Stomach (tissue), 9 donors: ENCODE results near the gene ZNF688. TPM values are rescaled to one million over a fixed set of nuclear protein-coding genes. Genes with fewer than 3 reads are reported as not detected.
"Not testable (repeated sequence)": the region's sequence is repeated elsewhere in the genome, so short reads cannot be mapped to it uniquely, and the experiment has no call there.

Source experiments
- DNase-seq, 2 donors: peaks; one replicate each; pipeline versions ENCODE4 v3.0.0 to v3.0.0-alpha.2; 2013 to 2019
- H3K27ac ChIP-seq, 5 donors: fragments of 200-600 bp in 4 of 5; sonication (generic) in 4 of 5; one replicate each; pipeline ENCODE4 v1.5.1; 2013 to 2019; ENCODE audit warnings: mild to moderate bottlenecking in 1 of 5, moderate library complexity in 1 of 5
- H3K27me3 ChIP-seq, 3 donors: fragments of 200-600 bp; sonication (generic); one replicate each; pipeline ENCODE4 v1.5.1; 2017 to 2019; ENCODE audit warnings: mixed run types in 1 of 3
- H3K36me3 ChIP-seq, 4 donors: fragments of 200-600 bp; sonication (generic); 1 replicate in 3 of 4; 2 replicates in 1 of 4; pipeline ENCODE4 v1.5.1; 2016 to 2019
- H3K4me1 ChIP-seq, 4 donors: fragments of 200-600 bp; sonication (generic); one replicate each; pipeline ENCODE4 v1.5.1; 2016 to 2019
- H3K4me3 ChIP-seq, 4 donors: fragments of 200-600 bp; sonication (generic) in 3 of 4; one replicate each; pipeline ENCODE4 v1.5.1; 2016 to 2019; ENCODE audit warnings: mild to moderate bottlenecking in 1 of 4
- H3K9me3 ChIP-seq, 4 donors: fragments of 200-600 bp; sonication (generic); one replicate each; pipeline ENCODE4 v1.5.1; 2016 to 2019
- CTCF ChIP-seq, 7 experiments: fragments of 450-650 bp in 4 of 7; fragments of 200-600 bp in 3 of 7; sonication (generic) in 3 of 7; IDR thresholded peaks; one replicate each; pipeline ENCODE4 v1.5.1; 2016 to 2019; ENCODE audit warnings: antibody characterized with exemption in 7 of 7, control low read depth in 2 of 7, mild to moderate bottlenecking in 1 of 7
- EP300 ChIP-seq: sonication (generic); formaldehyde crosslinking; IDR thresholded peaks from one replicate; pipeline ENCODE4 v1.6.1; 2017; ENCODE audit warnings: antibody characterized with exemption
- POLR2A ChIP-seq, 4 donors: fragments of 450-650 bp; IDR thresholded peaks; one replicate each; pipeline ENCODE4 v1.6.1; 2016; ENCODE audit warnings: antibody characterized with exemption in 4 of 4, control low read depth in 2 of 4, mild to moderate bottlenecking in 1 of 4, moderate library complexity in 1 of 4
- POLR2AphosphoS5 ChIP-seq, 3 donors: sonication (generic); formaldehyde crosslinking; IDR thresholded peaks; one replicate each; pipeline ENCODE4 v1.6.1; 2016; ENCODE audit warnings: antibody characterized with exemption in 3 of 3
- WGBS, 5 donors: extraction: QIAGEN DNeasy Blood & Tissue Kit in 3 of 5; methylation state at CpG; one replicate each; pipeline versions ENCODE4 v1.1.5 to v1.1.7; 2013 to 2018; 5-methylcytosine and 5-hydroxymethylcytosine counted together
- intact Hi-C: fragments of 100-400 bp; cut with DNase I; formaldehyde crosslinking; loops from one replicate; pipeline ENCODE4 v1.15.1; 2023; ENCODE audit warnings: low total_unique reads
- polyA plus RNA-seq, 3 donors: library from polyadenylated mRNA; stranded (reverse); fragments of 200-250 nt; gene quantifications; one replicate each; pipeline ENCODE4 v1.2.3, GENCODE V29; 2013
- small RNA-seq, 4 donors: library from RNA; depleted of rRNA; stranded (forward); fragments of <200 nt; gene quantifications; one replicate each; pipeline ENCODE3, GENCODE V24; 2016
- total RNA-seq, 5 donors: library from RNA; depleted of rRNA; stranded (reverse); fragments of >200 nt; gene quantifications; one replicate each; pipeline versions ENCODE4 v1.1.0 to v1.2.3, GENCODE V29; 2014 to 2016
- donor health status: healthy with polysubstance abuse.
- donor health status: Bipolar disorder and iron deficiency.
- donor health status: healthy.

Gene ZNF688
- total and polyA plus RNA-seq, 8 donors, result 9.4 to 123 (median 22.0) TPM

- Histone ChIP-seq H3K4me3 (no peak overlapping the region), H3K9me3 (no peaks in the 10 kb centered on the region), H3K27ac (peak overlapping the region in 1 of 5 donors; percentile 42), H3K27me3 (no peaks in the 10 kb centered on the region), H3K4me1 (peaks cover 15 to 47% (median 35%) of the 10 kb centered on the region in 4 donors), H3K36me3 (peaks cover 0 to 27% (median 11%) of the 10 kb centered on the region in 4 donors)
- WGBS, 5 donors, result 66 to 75% (median 69%) methylated on average over 25 to 26 of the region's 26 CpGs
- no peak for DNase-seq
- no peak for TF ChIP-seq CTCF (IDR thresholded peaks at IDR 0.05)
- peak in 1 of 3 donors; percentile 3 for TF ChIP-seq POLR2AphosphoS5 (IDR thresholded peaks at IDR 0.05)
- intact Hi-C loops, result loop anchor here (10.0 kb wide), 1 partner anchor 89 kb away; the partner anchor contains the start of gene DCTPP1
These were observed 47.5 kb downstream of the ZNF688 start for GRCh38 chr16:30523768-30524574.

GRCh38 chr16:30522702-30523463, 48.6 kb downstream of the ZNF688 start:
- intact Hi-C loops, result loop anchor here (10.0 kb wide), 1 partner anchor 88 kb away; the partner anchor contains the start of gene DCTPP1
- WGBS, 5 donors, result 83 to 91% (median 89%) methylated on average over 12 of the region's 12 CpGs
- H3K36me3 ChIP-seq, result peaks cover 0 to 38% (median 14%) of the 10 kb centered on the region in 4 donors
- H3K9me3 ChIP-seq, DNase-seq, H3K27ac ChIP-seq, H3K27me3 ChIP-seq, H3K4me3 ChIP-seq: not testable (repeated sequence)
- H3K4me1 ChIP-seq, result peaks cover 11 to 36% (median 24%) of the 10 kb centered on the region in 4 donors

GRCh38 chr16:30521873-30522641, 49.5 kb downstream of the ZNF688 start:
- H3K4me3 ChIP-seq, result no peak overlapping the region
- H3K27me3 ChIP-seq, result no peaks in the 10 kb centered on the region
- H3K4me1 ChIP-seq, result peaks cover 6 to 32% (median 18%) of the 10 kb centered on the region in 4 donors
- no peak for TF ChIP-seq POLR2A (IDR thresholded peaks at IDR 0.05)
- no peak for TF ChIP-seq CTCF (IDR thresholded peaks at IDR 0.05)
- TF ChIP-seq EP300, result no peak
- no peak for TF ChIP-seq POLR2AphosphoS5 (IDR thresholded peaks at IDR 0.05)
- peak in 1 of 2 donors; percentile 67 for DNase-seq
- intact Hi-C loops, result loop anchor here (10.0 kb wide), 1 partner anchor 87 kb away; the partner anchor contains the start of gene DCTPP1
- H3K9me3 ChIP-seq, result no peaks in the 10 kb centered on the region
- peaks cover 0 to 47% (median 17%) of the 10 kb centered on the region in 4 donors for H3K36me3 ChIP-seq
- WGBS, 5 donors, result 33 to 54% (median 44%) methylated on average over 11 of the region's 11 CpGs
- no peak overlapping the region for H3K27ac ChIP-seq

- Histone ChIP-seq H3K4me1 (peaks cover 6 to 32% (median 18%) of the 10 kb centered on the region in 4 donors), H3K27me3 (no peaks in the 10 kb centered on the region), H3K27ac (no peak overlapping the region), H3K36me3 (peaks cover 0 to 52% (median 19%) of the 10 kb centered on the region in 4 donors), H3K9me3 (no peaks in the 10 kb centered on the region), H3K4me3 (no peak overlapping the region)
- WGBS, 5 donors, result 84 to 91% (median 89%) methylated on average over 6 to 7 of the region's 7 CpGs
- TF ChIP-seq POLR2A (IDR thresholded peaks at IDR 0.05) (no peak), EP300 (no peak), POLR2AphosphoS5 (IDR thresholded peaks at IDR 0.05) (no peak), CTCF (IDR thresholded peaks at IDR 0.05) (no peak)
- intact Hi-C loops, result loop anchor here (10.0 kb wide), 1 partner anchor 87 kb away; the partner anchor contains the start of gene DCTPP1
- DNase-seq, result no peak
These were observed 50.0 kb downstream of the ZNF688 start for GRCh38 chr16:30521476-30521872.

Small RNA genes lying within 50 kb of the gene (small RNA-seq; reads per million reads assigned to genes)
- 0 reads per million in 4 donors for gene AC093249.4

Other genes starting within 250 kb of the ZNF688 start
- gene CD2BP2, start 216.4 kb downstream of the ZNF688 start, total RNA-seq, result 10 to 100 TPM in 4 of 5 donors, 1 to 10 TPM in 1; 8.8 to 30.8 (median 18.3) TPM
- 10 to 100 TPM; 37.1 to 45.2 (median 41.4) TPM for gene CD2BP2, start 216.4 kb downstream of the ZNF688 start, polyA plus RNA-seq
- 10 to 100 TPM; 25.1 to 89.2 (median 33.2) TPM for gene TBC1D10B, start 201.2 kb downstream of the ZNF688 start, total RNA-seq
- gene TBC1D10B, start 201.2 kb downstream of the ZNF688 start, polyA plus RNA-seq, result 10 to 100 TPM; 20.5 to 25.0 (median 22.0) TPM
- not detected for gene MYL11, start 196.9 kb downstream of the ZNF688 start, total RNA-seq
- gene MYL11, start 196.9 kb downstream of the ZNF688 start, polyA plus RNA-seq, result 1 to 10 TPM in 2 of 3 donors, not detected in 1; 1.6 to 4.7 TPM
- 1 to 10 TPM in 3 of 5 donors, under 1 TPM in 1, not detected in 1; 0.72 to 6.2 (median 3.9) TPM for gene SEPTIN1, start 189.2 kb downstream of the ZNF688 start, total RNA-seq
- gene SEPTIN1, start 189.2 kb downstream of the ZNF688 start, polyA plus RNA-seq, result 10 to 100 TPM in 1 of 3 donors, 1 to 10 TPM in 2; 5.2 to 10.5 (median 7.0) TPM
- gene ZNF48, start 176.3 kb downstream of the ZNF688 start, total RNA-seq, result 10 to 100 TPM in 1 of 5 donors, 1 to 10 TPM in 4; 4.0 to 33.6 (median 5.4) TPM
- gene ZNF48, start 176.3 kb downstream of the ZNF688 start, polyA plus RNA-seq, result 1 to 10 TPM; 3.9 to 5.5 (median 4.6) TPM
- gene ZNF771, start 164.1 kb downstream of the ZNF688 start, total RNA-seq, result 10 to 100 TPM in 2 of 5 donors, 1 to 10 TPM in 3; 1.2 to 28.7 (median 6.7) TPM
- gene ZNF771, start 164.1 kb downstream of the ZNF688 start, polyA plus RNA-seq, result 10 to 100 TPM in 1 of 3 donors, 1 to 10 TPM in 2; 3.4 to 11.0 (median 6.5) TPM
- 10 to 100 TPM in 4 of 5 donors, not detected in 1; 15.5 to 47.8 (median 27.1) TPM for gene DCTPP1, start 141.7 kb downstream of the ZNF688 start, total RNA-seq
- 10 to 100 TPM; 28.0 to 50.2 (median 50.1) TPM for gene DCTPP1, start 141.7 kb downstream of the ZNF688 start, polyA plus RNA-seq
- 100 to 1,000 TPM in 1 of 5 donors, 10 to 100 TPM in 4; 30.7 to 167 (median 41.4) TPM for gene SEPHS2, start 125.8 kb downstream of the ZNF688 start, total RNA-seq
- 10 to 100 TPM; 36.8 to 66.1 (median 61.1) TPM for gene SEPHS2, start 125.8 kb downstream of the ZNF688 start, polyA plus RNA-seq
- gene ITGAL, start 99.0 kb downstream of the ZNF688 start, total RNA-seq, result 100 to 1,000 TPM in 1 of 5 donors, 10 to 100 TPM in 2, 1 to 10 TPM in 2; 5.8 to 256 (median 11.3) TPM
- gene ITGAL, start 99.0 kb downstream of the ZNF688 start, polyA plus RNA-seq, result 1 to 10 TPM; 1.2 to 4.3 (median 1.2) TPM
- gene ZNF768, start 45.1 kb downstream of the ZNF688 start, total RNA-seq, result 10 to 100 TPM; 11.9 to 75.0 (median 30.0) TPM
- 10 to 100 TPM; 27.0 to 33.2 (median 32.7) TPM for gene ZNF768, start 45.1 kb downstream of the ZNF688 start, polyA plus RNA-seq
- gene ZNF747, start 36.9 kb downstream of the ZNF688 start, total RNA-seq, result 10 to 100 TPM; 10.3 to 18.7 (median 12.9) TPM
- gene ZNF747, start 36.9 kb downstream of the ZNF688 start, polyA plus RNA-seq, result 1 to 10 TPM; 6.2 to 7.8 (median 7.3) TPM
- gene ZNF764, start 13.3 kb downstream of the ZNF688 start, total RNA-seq, result 100 to 1,000 TPM in 1 of 5 donors, 10 to 100 TPM in 3, 1 to 10 TPM in 1; 3.5 to 107 (median 13.4) TPM
- 1 to 10 TPM; 3.9 to 7.8 (median 6.8) TPM for gene ZNF764, start 13.3 kb downstream of the ZNF688 start, polyA plus RNA-seq
- gene ZNF785, start 14.0 kb upstream of the ZNF688 start, total RNA-seq, result 10 to 100 TPM in 3 of 5 donors, 1 to 10 TPM in 2; 7.8 to 49.0 (median 10.3) TPM
- 1 to 10 TPM; 3.8 to 5.4 (median 4.6) TPM for gene ZNF785, start 14.0 kb upstream of the ZNF688 start, polyA plus RNA-seq
- gene ZNF689, start 38.7 kb upstream of the ZNF688 start, total RNA-seq, result 10 to 100 TPM in 2 of 5 donors, 1 to 10 TPM in 2, under 1 TPM in 1; 0.58 to 86.4 (median 7.1) TPM
- 1 to 10 TPM; 2.0 to 4.4 (median 3.1) TPM for gene ZNF689, start 38.7 kb upstream of the ZNF688 start, polyA plus RNA-seq
- 100 to 1,000 TPM in 2 of 5 donors, 10 to 100 TPM in 2, 1 to 10 TPM in 1; 9.0 to 123 (median 93.9) TPM for gene PRR14, start 79.2 kb upstream of the ZNF688 start, total RNA-seq
- 10 to 100 TPM; 69.8 to 79.7 (median 79.6) TPM for gene PRR14, start 79.2 kb upstream of the ZNF688 start, polyA plus RNA-seq
- 100 to 1,000 TPM in 1 of 5 donors, 10 to 100 TPM in 4; 20.4 to 185 (median 28.6) TPM for gene FBRS, start 86.7 kb upstream of the ZNF688 start, total RNA-seq
- gene FBRS, start 86.7 kb upstream of the ZNF688 start, polyA plus RNA-seq, result 10 to 100 TPM; 19.7 to 35.9 (median 24.0) TPM
- gene SRCAP, start 127.5 kb upstream of the ZNF688 start, total RNA-seq, result 10 to 100 TPM; 23.3 to 70.1 (median 56.8) TPM
- 10 to 100 TPM in 1 of 3 donors, 1 to 10 TPM in 2; 1.2 to 12.1 (median 4.4) TPM for gene SRCAP, start 127.5 kb upstream of the ZNF688 start, polyA plus RNA-seq
- gene PHKG2, start 176.7 kb upstream of the ZNF688 start, total RNA-seq, result 100 to 1,000 TPM in 1 of 5 donors, 10 to 100 TPM in 4; 18.2 to 104 (median 28.0) TPM
- gene PHKG2, start 176.7 kb upstream of the ZNF688 start, polyA plus RNA-seq, result 10 to 100 TPM; 29.3 to 41.5 (median 35.6) TPM
- 10 to 100 TPM in 2 of 5 donors, 1 to 10 TPM in 1, not detected in 2; 2.0 to 71.2 (median 13.9) TPM for gene CFAP119, start 190.3 kb upstream of the ZNF688 start, total RNA-seq
- gene CFAP119, start 190.3 kb upstream of the ZNF688 start, polyA plus RNA-seq, result 10 to 100 TPM in 1 of 3 donors, 1 to 10 TPM in 2; 8.9 to 11.4 (median 9.4) TPM
- gene RNF40, start 190.6 kb upstream of the ZNF688 start, total RNA-seq, result 100 to 1,000 TPM in 1 of 5 donors, 10 to 100 TPM in 4; 17.5 to 155 (median 55.1) TPM
- 10 to 100 TPM; 43.7 to 57.0 (median 53.9) TPM for gene RNF40, start 190.6 kb upstream of the ZNF688 start, polyA plus RNA-seq
- gene ZNF629, start 215.5 kb upstream of the ZNF688 start, total RNA-seq, result 10 to 100 TPM; 10.7 to 21.3 (median 18.3) TPM
- 1 to 10 TPM; 4.4 to 5.9 (median 4.9) TPM for gene ZNF629, start 215.5 kb upstream of the ZNF688 start, polyA plus RNA-seq